Endometrium (tissue), 2 donors: ENCODE measurements around the gene B4GALT3.
"Not testable (repeated sequence)": the region's sequence is repeated elsewhere in the genome, so short reads cannot be mapped to it uniquely, and the experiment has no call there.

Source experiments
- FAIRE-seq: peaks from 2 replicates; lab custom pipeline; 2012; peaks lifted over from hg19 to GRCh38; lab: Jason Lieb, UNC
- donor health status: control.
- donor health status: control.

The B4GALT3 gene

DNA sequence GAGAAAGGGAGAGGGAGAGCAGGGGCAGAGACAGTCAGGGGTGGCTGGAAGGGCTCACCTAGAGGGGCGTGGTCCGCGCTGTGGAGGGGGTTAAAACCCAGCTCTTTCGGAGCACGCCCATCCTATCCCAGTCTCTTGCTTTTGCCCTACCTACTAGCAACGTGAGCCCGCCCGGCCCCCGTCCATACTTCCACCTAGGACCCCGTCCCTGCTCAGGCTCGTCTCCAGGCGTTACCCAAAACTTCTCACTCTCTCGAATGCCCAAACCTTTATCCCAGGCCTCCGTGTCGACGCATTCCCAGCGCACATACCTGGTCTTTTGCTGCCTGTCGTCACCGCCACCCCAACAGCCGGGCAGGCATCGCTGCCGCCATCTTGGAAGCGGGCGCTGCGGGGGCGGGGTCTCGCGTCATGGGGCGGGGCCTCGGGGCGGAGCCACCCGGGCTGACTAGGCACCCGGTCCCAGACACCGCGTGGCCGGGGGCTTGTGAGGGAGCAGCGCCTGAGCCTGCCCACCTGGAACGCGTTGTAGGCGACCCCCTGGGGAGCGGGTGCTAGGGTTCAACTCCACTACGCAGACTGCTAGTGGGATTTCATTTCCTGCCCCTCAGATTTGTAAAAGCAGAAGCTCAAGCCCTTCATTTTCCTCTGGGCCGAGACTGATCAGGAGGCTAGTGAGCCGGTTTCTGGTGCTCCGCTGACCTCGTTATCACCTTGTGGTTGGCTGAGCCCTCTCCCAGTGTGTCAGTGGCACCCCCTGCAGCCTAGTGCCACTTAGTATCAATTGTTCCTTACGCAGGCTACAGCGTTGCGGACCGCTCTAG, at the start of gene B4GALT3:
B4GALT3 (minus strand) TSS at position 396 of the 824 bp plus-strand sequence. CDS start 1,447 bp downstream, outside the sequence.
- no peak for FAIRE-seq

- FAIRE-seq, result no peak
Observed at GRCh38 chr1:161226759-161227158, 49.5 kb upstream of the B4GALT3 start.

DNA sequence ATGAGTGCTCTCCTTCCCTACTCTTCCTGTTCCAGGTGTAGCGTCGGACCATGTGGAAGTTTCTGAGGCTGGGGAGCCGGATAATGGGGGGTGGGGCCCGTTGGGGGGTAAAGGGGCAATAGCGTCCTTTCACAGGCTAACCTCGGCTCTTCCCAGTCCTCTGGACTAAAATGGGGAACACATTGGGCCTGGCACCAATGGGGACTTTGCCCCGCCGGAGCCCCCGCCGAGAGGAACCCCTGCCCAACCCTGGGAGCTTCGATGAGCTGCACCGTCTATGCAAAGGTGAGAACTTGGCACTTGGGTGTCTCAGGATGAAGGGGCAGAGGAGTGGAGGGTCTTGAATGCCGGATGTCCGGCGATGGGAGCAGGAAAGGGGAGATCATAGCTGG, 49.0 kb upstream of the B4GALT3 start:
- FAIRE-seq, result no peak

DNA sequence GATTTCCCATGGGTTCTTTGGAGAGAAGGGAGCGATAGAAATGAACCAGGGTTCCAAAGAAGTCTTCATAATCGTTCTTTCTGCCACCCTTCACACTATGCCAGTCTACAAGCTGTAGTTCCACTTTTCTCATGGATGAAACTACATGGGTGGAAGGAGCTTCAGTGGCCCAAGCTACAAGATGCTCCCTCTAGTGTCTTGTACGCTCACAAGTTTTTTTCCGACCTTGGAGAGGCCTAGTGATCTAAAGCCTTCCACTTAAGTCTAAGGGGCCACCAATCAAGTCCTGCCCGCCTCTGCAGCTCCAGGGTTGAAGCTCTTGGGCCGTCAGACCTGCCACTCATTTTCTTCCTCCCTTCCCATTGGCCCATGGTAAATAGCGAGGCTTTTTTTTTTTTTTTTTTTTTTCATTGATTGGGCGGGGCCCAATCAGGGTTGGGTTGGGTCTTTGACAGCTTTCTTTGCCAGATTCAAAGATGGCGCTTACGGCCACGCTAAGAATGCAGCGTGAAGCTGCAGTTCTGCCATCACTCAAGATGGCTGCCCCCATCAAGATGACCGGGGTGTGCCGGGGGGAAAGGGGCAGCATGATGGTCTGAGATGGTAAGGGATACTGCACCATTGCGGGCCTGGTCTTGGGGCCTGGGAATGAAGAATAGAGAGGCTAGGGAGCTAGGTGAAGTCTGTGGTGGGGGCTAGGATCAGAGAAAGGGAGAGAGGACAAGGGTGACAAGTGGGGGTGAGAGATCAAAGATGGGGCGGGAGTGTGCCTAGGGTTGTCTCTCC, 48.4 kb upstream of the B4GALT3 start, which contains the start of gene TOMM40L:
TOMM40L (plus strand) TSS at position 527 of the 786 bp plus-strand sequence. CDS start 430 bp downstream, outside the sequence.
- FAIRE-seq, result peak; percentile 99

DNA sequence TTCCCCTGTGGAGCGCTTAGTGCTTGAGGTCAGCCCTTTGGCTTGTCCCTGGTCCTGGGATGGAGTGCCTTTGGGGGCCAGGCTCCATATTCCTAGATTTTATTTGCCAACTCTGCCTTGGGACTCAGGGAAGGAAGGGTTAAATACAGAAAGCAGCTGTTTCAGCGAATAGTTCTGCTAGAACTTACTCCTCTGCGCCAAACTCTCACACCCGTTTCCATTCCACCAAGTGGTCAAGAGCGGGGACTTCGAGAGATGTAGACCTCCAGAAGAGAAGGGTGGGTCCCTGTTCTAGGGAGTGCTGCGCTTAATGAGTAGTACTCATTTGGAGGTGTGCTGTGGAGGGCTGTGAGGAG, 47.8 kb upstream of the B4GALT3 start:
- no peak for FAIRE-seq

- FAIRE-seq, result not testable (repeated sequence)
Observed at GRCh38 chr1:161224695-161225087, 47.4 kb upstream of the B4GALT3 start.

DNA sequence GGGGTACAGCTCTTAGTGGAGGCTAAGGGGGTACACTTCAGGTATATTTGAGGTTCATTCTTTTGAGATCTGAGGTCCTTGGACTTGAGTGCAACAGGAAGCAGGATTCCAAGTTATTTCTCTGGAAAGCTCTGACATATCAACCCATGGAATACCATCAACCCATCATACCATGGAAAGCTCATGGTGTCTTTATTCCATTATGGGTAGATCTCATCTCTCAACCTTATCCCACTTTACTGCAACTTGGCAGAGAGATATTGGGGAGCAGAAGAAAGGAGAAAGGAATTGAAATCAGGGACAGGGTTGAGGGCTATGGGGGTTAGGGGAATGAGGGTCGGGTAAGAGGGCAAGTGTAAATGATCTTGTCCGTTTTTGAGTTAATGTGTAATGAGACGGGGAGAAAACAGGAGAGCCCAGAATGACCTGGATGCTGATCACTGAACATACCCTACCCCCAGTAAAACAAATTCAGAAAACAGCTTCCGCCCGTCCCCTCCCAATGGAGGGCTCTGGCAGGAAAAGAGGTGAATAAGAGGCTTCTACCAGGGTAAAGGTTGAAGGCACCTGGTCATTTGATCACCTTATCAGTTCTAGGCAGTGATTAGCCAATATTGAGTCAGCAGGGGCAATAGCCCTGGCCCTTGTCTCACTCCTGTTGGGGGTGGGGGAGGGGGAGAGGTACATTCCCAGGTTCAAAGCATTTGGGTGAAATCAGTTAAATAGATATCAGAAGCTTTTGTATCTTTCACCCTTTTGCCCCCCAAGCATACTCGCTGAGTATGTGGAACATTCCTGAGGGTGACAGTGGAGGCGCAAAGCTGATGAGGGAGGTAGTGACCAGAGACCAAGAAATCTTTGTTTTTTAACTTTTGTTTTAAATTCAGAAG, 46.7 kb upstream of the B4GALT3 start:
- no peak for FAIRE-seq

- no peak for FAIRE-seq
Observed at GRCh38 chr1:161222175-161223019, 45.1 kb upstream of the B4GALT3 start.

DNA sequence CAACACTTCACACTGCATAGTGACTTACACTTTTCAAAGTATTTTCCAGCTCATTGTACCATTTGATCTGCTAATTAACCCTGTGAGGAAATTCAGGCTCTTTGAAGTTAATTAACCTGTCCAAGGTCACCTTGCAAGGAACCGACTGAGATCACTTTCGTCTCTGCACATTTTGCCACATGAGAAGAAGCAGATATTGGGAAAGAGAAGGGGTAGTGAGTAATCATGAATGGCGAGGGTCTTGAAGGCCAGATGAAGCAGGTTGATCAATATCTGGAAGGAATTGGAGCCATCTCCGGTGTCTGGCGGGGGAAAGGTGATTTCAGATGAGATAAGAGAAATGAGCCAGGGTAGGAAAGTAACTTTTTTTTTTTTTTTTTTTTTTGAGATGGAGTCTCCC, 42.7 kb upstream of the B4GALT3 start:
- no peak for FAIRE-seq

DNA sequence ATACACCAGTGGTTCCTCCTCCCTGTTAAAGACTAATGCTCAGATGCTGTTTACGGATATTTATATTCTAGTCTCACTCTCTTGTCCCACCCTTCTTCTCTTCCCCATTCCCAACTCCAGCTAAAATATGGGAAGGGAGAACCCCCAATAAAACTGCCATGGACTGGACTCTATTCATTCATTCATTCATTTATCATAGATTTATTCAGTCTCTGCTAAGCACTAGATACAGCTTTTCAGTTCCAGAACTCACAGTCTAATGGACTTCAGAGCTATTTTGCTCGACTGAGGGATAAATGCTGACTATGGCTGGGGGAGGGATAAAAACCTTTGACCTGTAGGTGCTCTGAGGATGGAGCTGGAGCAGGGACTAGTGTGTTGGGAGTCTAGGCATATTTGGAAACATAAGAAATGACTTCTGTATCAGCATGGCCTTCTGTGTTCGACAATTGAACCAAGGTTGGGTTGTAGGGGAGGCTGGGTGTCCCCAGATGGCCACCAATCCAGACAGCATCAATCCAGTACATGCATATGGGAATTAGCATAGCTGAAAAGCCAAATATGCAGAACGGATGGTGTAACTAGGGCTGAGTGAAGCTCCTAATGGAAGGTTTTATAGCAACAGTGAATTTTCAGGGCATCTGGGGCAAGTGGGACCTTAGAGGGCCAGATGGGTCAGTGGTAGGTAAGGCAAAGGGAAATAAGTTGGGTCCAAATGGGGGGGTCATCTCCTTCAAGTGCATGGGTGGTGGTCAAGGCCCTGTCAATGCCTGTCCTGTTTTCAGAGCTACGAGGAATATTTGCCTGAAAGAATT, 42.0 kb upstream of the B4GALT3 start:
- no peak for FAIRE-seq

DNA sequence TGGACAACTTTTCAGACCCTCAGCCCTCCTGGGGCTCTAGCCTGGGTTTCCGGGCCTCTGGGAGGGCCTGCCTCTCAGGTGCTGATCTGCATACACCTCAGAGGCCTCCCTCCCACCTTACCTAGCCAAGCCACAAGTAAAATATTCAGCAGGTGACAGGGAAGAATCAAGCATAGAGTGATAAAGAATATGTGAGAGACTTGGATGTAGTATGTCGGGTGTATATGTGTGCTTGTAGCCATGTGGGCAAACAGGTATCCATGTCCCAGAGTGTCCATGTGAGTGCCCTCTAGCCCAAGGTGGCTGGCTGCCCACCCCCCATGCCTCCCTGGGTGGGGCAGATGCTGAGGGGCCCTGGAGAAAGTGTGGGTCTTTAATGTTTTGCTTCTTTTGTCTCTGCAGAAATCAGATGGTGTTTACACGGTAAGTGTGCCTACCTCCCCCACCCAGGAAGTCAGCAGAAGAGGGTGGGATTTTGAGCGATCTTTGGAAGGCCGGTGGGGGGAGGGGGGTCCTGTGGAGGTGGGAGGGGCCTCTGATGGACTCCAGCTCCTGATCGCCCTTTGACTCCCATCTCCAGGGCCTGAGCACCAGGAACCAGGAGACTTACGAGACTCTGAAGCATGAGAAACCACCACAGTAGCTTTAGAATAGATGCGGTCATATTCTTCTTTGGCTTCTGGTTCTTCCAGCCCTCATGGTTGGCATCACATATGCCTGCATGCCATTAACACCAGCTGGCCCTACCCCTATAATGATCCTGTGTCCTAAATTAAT, 41.2 kb upstream of the B4GALT3 start:
- FAIRE-seq, result no peak

DNA sequence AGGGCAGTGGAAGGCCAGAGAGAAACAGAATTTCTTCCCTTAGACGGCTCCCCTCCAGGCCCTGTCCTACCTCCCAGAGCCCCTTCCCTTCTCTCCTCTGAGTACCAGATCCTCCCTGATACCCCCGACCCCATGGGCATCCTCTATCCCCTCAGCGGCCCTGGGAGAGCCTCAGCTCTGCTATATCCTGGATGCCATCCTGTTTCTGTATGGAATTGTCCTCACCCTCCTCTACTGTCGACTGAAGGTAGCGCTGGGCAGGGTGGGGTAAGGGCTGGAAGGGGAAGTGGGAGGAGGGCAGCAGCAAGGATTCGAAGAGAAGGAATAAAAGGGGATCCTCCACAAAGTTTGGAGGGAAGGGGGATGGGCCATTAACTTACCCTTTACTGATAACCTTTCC, 40.5 kb upstream of the B4GALT3 start:
- FAIRE-seq, result no peak

DNA sequence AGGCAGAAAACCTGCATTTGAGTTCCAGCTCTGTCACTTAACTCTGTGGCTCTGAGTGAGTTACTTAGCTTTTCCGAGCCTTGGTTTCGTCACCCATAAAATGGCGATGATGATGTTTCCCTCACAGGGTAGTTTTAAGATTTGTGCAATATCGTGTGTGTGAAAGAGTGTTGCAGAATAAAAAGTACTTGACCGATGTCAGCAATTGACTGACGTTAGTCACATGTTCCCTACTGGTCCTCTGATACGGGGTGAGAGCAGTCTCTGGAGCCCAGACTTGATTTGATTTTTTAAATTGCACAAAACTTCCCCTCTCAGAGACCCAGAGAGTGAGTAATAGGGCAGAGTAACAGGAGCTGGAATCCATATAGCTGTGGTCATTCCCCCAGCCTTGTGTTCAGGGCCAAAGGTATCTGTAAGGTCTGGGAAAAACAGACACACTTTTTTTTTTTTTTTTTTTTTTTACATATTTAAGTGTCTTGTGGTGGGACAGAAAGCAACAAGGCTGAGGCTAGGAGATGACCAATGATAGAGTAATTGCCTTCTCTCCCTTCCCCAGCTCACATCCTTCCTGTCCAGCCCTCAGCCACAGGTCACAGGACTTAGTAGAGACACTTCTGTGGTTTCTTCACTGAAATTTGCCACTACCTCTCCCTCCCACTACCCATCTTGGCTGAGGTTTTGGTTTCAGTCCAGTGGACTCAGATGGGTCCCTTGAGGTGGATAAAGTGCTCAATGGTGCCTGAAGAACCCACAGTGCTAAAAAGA, 39.8 kb upstream of the B4GALT3 start:
- FAIRE-seq, result no peak

DNA sequence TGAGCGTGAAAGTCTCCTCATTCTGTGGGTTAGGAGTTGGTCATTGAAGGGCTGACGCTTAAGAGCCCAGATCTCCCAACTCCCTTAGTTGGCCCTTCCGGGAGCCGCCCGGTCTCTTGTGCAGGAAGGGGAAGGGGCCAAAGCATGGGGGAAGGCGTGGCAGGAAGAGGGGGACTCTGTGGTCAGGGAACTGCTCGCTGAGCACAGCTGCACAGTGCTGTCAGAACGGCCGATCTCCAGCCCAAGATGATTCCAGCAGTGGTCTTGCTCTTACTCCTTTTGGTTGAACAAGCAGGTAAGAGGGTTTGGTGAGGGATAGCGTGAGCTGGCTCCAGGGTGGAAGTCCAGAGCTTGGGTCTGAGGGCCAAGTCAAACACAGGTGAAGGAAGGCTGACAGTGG, 37.8 kb upstream of the B4GALT3 start, which contains the start of gene FCER1G:
FCER1G (plus strand) TSS at position 220 of the 400 bp plus-strand sequence; CDS start at position 247, 27 bp downstream.
- FAIRE-seq, result no peak

DNA sequence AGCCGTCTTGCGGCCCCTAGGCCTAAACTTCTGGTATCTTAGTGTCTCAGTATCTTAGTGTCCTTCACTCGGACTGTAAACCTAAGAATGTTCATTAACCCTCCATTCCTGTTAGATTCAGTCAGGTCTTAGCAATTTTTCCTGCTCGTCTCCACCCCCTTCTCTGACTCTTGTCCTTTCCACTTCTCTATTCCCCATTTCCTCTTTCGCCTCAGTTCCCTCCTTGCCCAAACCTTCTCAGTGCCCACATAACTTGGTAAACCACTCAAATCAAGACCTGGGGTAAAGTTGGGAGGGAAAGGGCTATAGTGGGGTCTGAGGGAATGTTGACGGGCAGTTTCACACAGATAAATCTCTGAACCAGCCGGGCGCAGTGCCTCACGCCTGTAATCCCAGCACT, 37.1 kb upstream of the B4GALT3 start:
- no peak for FAIRE-seq

DNA sequence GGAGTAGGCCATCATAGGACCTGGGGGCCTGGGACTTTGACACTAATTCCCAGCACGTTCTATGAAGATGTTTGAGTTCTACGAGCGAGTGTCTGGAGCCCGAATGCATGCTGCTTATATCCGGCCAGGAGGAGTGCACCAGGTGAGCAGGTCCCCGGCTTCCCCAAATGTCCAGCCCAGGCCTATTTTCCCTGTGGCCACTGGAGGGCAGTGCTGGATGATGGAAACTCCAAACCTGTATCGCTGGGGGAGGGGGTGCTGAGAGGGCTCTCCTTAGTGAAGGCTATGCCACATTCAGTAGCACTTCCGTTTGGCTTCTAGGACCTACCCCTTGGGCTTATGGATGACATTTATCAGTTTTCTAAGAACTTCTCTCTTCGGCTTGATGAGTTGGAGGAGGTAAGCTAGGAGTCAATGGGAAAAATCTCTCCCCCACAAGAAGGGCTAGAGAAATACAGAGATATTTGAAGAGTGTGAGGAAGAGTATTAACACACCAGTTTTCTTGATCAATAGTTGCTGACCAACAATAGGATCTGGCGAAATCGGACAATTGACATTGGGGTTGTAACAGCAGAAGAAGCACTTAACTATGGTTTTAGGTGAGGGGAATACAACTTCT, 32.6 kb upstream of the B4GALT3 start:
- no peak for FAIRE-seq

GRCh38 chr1:161207173-161207572, 29.9 kb upstream of the B4GALT3 start:
- FAIRE-seq, result no peak
